Activated CD4-positive, CD25-positive, alpha-beta regulatory T cell (primary cell): ENCODE data around the gene MKX.
"Not testable (repeated sequence)": the region's sequence is repeated elsewhere in the genome, so short reads cannot be mapped to it uniquely, and the experiment has no call there.

Experiments used
- DNase-seq, 4 experiments: peaks; one replicate each; lab custom pipeline; 2025; lab: John Stamatoyannopoulos, UW

The MKX gene

DNA sequence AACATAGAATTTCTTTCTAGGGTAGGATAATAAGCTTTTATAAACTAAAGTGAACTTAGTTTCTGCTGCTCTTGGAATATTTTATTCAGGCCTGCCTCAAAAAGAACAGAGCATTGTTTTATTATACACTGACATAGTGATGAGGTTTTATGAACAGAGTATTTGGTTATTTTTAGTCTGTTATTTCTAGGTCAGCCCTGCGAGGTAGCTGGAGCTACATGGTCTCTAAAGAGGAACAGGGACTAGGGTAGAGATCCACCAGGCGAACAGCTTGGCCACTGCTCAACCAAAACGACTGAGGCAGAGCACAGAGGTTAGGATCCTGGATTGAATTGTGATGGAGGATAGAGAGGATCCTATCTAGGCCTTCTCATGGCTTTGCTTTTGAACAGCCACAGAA lies 53.0 kb downstream of the MKX start:
- DNase-seq, result no peak

DNA sequence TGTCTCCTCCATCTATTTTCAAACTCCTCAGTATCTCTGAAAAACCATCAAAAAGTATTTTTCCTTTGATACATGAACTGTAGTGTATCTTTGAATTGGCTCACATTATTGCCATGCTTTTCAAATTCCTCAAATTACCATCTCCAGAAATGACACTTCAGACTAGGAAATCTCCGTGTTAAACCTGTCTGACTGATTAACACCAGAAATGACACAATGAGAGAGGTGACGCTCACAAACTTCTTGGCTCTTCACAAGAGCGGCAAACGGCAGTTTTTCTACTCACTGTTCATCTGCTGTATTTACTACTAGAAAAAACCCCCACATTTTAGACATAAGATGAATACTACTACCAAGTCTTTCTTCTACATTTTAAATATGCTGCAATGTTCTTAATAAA lies 56.6 kb downstream of the MKX start:
- DNase-seq, result no peak

DNA sequence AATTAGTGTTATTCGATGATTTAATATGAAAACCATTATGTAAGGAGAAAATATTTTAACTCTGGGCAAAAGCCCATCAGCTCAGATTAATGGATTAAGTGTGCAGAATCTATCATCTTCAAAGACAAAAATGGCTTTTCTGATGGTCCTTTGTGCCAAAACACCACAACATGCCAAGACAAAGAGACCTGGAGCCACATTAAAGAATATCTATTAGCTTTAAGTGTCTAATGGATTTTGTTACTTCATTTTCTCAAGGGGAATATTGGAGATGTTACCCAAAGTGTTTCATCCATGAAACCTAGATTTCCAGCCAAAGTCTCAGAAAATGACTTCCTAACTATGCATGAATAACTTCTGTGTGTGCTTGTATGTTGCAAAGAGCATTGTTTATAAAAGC lies 57.3 kb downstream of the MKX start:
- no peak for DNase-seq

DNA sequence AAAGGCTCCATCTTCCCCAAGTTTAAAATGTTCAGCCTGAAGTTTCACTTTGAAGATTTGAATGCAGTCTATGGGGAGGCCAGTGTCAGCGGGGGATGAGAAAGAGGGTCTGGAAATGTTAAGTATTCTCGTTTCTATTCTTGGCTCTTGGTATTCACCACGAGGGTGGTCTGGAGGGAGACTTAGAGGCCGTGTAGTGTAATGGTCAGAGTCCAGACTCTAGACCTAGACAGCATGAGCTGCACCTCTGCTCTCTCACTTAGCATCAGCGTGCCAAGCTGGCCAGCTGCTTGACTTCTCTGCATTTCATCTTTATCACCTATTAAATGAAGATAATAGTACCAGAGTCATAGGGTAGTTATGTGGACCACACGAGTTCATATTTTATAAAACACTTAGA lies 57.9 kb downstream of the MKX start:
- no peak for DNase-seq

DNA sequence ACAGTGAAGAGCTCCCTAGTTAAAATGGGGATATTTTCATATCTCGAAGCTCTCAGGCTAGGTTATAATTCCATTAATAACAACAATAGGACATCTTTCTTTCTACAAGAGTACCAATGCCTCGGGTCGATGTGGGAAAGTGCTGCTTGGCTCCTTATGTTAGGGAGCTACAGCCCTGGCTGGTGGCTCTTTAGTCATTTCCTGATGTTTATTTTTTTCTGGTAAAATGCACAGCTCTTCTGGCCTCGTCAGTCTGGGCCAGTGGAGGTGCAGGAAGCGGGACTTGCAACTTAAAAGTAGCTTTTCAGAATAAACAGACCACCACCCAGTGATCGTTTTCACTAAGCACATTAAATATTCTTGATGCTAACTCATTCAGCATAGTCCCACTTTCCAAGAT lies 58.3 kb downstream of the MKX start:
- no peak for DNase-seq

DNA sequence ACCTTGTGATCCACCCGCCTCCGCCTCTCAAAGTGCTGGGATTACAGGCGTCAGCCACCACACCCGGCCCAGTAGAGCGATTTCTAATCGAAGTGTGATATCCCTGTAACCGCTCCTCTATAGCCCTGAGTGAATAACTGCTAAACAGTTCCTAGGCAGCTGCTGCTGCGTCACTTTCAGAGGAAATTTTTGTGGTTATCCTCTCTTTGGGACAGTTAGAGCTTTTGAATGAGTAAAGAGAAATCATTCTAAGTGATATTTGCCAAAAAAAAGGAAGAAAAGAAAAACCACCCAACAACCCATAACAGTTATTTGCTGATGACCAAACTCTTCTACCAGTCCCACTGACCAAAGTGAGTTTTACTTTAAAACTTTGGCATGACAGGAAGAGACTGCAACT lies 59.9 kb downstream of the MKX start:
- DNase-seq, result no peak

DNA sequence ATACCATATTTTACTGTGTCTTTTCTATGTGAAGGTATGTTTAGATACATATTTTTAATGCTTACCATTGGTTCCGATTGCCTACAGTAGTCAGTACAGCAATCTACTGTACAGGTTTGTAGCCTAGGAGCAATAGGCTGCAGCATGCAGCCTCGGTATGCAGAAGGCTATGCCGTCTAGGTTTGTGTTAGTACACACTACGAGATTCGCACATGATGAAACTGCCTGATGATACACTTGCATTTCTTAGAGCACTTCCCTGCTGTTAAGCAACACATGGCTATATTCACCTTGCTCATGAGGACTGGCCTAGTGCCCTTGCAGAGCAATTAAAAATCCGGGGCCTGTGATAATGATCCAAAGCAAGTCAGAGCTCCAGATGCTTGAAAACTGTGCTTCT lies 62.4 kb downstream of the MKX start:
- DNase-seq, result no peak

DNA sequence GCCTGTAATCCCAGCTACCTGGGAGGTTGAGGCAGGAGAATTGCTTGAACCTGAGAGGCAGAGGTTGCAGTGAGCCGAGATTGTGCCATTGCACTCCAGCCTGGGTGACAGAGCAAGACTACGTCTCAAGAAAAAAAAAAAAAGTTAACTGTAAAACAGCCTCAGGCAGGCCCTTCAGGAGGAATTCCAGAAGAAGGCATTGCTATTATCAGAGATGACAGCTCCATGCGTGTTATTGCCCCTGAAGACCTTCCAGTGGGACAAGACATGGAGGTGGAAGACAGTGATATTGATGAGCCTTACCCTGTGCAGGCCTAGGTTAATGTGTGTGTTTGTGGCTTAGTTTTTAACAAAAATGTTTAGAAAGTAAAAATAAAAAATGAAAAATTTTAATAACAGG lies 63.8 kb downstream of the MKX start:
- not testable (repeated sequence) for DNase-seq

DNA sequence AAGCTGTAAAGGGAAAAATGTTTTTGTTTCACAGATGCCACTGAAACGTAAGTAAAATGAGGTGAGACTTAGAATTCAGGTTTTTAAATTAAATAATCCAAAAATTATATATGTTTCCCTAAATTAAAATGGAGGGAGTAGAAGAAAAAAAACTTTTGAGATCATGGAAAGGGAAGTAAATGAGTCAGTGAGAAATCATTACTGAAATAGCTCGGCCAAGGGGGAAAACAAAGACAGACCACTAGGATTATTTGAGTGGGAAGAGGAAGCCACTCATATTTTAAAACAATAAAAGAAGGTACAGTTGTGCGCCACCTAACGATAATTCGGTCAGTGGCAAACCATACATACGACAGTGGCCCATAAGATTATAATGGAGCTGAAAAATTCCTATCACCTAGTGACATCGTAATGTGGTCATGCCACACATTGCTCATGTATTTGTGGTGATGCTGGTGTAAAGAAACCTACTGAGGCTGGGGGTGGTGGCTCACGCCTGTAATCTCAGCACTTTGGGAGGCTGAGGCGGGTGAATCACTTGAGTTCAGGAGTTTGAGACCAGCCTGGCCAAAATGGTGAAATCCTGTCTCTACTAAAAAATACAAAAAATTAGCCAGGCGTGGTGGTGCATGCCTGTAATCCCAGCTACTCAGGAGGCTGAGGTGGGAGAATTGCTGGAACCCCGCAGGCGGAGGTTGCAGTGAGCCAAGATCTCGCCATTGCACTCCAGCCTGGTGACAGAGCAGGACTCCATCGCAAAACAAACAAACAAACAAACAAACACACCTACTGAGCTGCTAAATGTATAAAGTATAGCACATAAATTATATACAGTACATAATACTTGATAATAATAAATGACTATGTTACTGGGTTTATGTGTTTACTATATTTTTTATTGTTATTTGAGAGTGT lies 64.7 kb downstream of the MKX start:
- no peak for DNase-seq

DNA sequence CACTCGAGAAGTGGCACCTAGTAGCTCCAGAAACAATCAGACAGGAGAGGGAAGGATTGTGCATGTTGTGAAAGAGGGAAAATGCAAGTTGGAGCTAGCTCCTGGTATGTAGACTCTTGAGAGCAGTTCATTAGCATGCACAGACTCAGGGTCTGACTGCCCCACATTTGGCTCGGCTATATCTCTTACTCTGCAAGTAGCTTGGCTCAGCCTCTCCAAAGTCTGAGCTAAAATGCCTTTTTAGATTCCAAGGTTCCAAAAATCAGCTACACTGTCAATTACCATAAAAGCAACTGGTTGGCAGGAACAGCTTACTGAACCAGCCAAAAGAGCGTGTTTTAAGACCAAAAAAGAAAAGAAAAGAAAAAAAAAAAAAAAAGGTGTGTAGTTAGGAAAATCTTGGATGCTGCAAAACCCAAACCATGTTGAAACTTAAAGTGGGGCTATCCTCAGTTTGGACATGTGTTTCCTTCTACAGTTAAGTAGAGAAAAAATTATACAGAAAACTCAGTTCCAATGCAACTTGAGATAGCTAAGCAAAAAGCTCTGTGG lies 65.5 kb downstream of the MKX start:
- no peak for DNase-seq

DNA sequence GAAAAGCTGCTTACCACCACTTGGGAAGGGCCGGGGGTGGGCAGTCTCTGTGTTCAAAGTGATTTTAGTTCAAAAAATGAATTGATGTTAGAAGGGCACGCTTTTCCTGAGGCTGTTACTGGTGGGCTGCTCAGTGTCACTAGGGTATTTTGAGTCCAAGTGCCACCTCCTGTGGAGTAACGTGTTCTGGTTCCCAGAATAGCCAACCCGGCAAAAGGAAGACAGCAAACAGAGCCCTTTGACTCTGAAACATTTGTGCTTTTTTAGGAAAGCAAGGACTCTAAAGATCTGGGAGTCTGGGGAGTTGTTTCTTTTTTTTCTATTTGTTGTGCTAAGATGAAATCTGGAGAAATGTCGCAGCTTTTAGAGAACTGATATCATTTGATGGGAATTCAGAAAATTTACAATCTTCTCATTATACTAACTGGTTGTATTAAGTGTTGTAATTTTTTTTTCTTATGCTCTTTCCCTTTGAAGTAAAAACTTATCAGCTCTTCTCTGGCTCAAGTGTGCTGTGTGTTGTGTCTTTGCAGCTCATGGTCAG lies 66.2 kb downstream of the MKX start:
- DNase-seq, result no peak

DNA sequence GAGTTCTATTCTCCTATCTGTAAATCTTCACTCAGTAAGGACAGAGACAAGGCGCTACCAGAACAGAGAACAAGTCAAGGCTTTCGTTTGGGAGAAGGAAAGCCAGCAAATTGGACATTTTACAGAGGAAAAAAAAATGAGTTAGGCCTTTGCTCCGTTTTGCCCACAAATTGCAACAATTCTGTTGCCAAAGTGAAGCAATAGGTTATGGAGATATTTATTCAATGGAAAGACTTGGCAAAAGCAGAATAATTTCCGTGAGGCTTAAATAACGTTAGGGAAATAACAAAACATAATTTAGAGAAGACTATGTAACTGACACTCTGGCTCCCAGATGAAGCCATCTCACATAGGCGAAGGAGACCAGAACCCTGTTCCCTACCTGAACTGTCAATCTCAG lies 67.5 kb downstream of the MKX start:
- DNase-seq, result no peak

DNA sequence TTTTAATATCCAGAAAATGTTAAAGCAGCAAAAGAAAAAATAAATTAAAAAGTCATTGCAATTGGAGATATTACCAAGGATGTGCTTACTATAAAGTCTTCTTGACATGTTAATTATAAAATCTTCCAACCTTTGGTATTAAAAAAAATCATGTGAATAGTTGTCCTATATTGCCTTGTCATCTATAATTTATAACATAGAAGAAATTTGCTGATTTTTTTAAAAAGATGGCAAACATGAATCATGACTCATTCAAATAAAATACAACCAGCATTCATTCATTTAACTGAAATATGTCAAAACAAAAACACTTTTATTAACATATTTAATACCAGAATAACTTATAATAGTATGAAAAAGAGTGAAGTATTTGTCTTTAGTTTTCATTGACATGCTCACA lies 72.6 kb downstream of the MKX start:
- DNase-seq, result no peak

DNA sequence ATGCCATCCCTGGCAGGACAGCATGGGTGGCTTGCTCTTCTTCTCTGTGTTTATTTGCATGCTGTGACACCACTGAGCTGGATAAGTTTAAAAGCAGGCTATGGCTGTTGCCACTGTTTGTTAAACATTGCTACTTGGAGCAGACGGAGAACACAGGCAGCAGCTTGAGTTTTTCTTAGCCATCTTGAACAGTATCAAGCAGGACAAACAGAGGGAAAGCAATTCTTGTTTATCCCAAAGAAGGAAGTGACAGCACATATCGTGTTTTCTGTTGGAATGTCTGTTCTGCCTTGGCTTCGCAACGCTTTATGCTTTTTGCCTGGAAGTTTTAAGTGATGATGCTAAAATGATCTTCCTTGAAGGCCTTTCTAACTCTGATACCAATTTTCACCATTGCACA lies 73.8 kb downstream of the MKX start:
- DNase-seq, result no peak

DNA sequence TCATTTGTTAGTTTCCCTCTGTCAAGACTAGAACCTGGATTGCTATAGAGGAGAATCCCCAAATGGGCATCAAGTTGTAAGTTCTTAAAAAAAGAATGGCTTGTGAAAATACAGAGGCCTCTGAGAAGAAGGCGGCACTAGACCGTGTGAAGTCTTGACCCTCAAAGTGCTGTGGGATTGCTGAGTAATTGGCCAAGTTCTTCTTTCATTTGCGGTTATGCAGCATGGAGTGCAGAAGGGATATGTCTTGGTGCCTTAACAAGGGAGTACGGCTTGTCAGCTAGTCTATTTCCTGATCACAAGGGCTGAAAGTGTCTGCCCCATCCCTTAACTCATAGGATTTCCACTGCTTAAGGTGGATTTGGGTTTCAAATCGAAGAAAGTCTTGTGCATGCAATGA lies 81.2 kb downstream of the MKX start:
- DNase-seq, result no peak

DNA sequence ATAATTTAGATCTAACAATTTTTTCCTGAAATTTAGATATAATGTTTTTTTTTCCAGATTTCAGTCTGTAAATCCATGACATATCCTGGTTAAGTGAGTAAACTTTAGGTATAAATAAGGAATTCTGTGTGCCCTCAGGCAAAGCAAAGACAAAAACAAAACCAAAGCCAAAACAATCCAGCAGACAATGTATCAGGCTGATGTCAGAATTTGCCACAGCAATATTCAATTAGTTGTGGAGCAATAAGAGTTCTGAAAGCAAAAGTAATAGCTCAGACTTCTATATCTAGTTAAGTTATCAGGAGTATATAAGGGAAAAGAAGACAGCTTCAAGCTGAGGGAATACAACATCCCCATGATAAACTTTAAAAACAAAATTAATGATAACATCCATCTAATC lies 82.0 kb downstream of the MKX start:
- no peak for DNase-seq

DNA sequence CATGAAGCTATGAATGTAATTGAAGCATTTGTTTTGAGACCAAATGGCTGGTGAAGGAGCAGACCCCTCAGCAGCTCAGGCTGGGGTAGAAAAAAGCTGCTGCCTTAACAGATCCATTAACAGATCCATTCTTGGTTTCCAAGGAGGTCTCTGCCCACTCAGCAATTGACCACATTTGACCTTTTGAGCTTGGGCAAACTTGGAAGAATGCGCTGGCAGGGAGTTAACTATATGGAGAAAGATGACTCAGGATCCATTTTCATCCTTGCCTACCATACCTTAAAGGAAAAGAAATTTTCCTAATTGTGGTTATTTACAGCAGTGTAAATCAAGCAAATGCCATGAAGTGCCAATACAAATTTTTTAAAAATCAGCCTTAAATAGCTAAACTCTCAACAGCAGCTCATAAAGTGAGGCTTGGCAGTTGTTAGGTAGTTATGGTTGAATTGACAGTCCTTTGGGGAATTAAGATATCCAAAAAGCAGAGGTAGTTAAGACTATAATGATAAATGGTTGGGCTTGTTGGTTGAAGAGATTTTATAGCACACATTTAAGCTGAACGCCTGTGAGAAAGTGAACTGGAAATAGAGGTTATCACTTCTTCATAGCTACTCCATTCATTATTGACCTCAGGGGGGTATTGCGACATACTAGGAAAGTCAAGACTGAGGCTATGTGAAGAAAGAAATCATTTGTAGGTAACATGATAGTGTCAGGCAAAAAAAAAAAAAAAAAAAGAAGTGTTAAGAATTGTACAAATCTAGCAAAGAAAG lies 83.9 kb downstream of the MKX start:
- no peak for DNase-seq

DNA sequence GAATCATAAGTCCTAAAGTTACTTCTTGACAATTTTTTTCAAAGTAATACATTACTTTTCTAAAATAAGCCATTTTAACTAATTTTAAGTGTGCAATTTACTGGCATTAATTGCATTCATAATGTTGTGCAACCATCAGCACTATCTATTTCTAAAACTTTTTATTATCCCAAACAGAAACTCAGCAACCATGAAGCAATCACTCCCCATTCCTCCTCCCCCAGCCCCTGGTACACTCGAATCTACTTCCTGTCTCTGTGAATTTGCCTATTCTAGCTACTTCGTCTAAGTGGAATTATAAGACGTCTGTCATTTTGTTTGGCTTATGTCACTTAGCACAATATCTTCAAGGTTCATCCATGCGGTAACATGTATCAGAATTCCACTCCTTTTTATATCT lies 84.9 kb downstream of the MKX start:
- DNase-seq, result no peak

DNA sequence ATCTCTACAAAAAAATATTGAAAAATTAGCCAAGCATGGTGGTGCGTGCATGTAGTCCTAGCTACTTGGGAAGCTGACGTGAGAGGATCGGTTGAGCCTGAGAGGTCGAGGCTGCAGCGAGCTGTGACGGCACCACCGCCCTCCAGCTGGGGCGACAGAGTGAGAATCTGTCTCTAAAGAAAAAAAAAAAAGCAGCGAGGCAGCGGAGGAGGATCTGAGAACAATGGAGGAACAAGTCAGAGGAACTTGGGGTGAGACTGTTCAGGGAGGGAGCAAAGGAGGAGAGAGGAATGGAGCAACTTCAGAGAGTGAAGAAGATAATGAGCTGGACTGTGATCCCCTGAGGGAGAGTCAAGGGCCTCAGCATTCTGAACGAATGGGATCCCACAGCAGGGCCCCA lies 85.4 kb downstream of the MKX start:
- DNase-seq, result no peak

DNA sequence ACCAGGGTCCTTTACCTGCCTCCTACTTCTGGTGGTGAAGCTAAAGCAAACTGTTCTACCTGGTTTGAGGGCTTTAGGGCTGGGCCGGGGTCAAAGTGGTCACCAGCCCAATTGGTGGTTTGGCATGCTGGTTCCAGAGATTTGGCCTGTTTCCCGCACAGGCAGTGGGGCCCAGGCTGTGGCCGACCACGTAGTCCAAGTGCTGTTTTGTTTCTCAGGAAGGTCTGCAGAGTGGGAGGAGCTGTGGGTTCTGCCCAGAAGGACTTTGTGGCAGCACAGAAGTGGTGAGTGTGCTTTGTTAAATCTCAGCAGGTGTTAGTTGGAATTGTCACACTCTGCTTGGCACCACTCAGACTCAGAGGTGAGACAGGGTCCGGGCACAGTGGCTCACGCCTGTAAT lies 85.8 kb downstream of the MKX start:
- no peak for DNase-seq

DNA sequence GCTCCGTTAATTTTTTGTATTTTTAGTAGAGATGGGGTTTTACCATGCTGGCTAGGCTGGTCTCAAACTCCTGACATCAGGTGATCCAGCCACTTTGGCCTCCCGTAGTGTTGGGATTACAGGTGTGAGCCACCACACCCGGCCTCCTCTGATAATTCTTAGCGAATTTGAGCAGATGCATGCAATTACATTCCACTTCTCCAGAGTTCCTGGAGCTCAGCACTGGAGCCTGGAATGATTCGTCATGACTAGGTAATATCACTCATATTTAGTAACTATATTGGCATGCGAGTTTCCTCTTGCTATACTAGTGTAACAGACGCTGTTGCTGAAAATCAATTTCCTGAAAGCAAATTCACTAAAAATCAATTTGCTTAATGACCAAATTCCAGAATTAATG lies 86.8 kb downstream of the MKX start:
- DNase-seq, result no peak

DNA sequence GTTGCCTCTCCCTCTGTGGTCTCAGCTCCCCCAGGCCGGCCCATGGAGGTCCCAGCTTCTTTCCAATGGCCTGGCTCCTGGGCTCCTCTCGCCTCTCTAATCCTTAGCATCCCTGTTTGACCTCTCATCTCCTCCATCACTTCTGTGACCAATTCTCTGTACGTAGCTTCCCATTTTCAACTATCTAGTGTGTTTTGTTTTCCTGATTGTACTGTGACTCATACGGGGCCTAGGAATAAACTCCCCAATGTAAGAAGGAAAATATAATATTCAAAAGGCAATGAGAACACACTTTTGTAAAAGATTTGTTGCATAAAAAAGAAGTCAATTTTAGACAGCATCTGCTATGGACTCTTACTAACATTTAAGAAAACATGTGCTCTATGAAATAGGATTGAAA lies 90.3 kb downstream of the MKX start:
- no peak for DNase-seq

DNA sequence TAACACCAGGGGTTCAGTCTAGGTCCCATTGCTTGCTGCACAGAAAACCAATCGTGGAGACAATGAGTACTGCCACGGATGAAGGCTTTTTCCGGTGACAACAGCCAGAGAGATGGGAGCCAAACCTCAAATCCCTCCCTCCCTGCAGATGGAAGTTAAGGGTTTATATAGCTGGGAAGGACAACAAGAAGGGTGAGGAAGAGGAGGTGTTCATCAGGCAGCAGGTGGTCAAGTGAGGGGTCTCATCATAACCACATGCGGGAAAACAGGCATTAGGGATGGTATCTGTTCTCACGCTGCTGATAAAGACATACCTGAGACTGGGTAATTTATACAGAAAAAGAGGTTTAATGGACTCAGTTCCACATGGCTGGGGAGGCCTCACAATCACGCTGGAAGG lies 91.3 kb downstream of the MKX start:
- DNase-seq, result no peak
